Effector CD8-positive, alpha-beta T cell (primary cell): ENCODE measurements around the gene PLA2G2C.
"Not testable (repeated sequence)": the region's sequence is repeated elsewhere in the genome, so short reads cannot be mapped to it uniquely, and the experiment has no call there.

Experiments used
- DNase-seq: peaks from one replicate; lab custom pipeline; 2025; lab: John Stamatoyannopoulos, UW
- total RNA-seq, 4 experiments: gene quantifications; one replicate each; lab custom pipeline; 2026; lab: John Stamatoyannopoulos, UW

The PLA2G2C gene, protein sequence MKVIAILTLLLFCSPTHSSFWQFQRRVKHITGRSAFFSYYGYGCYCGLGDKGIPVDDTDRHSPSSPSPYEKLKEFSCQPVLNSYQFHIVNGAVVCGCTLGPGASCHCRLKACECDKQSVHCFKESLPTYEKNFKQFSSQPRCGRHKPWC
- 0 reads per million in 4 experiments for total RNA-seq

GRCh38 chr1:20185834-20186782, at the start of gene PLA2G2C, which contains the start of gene UBXN10:
Gene PLA2G2C (minus strand): TSS chr1:20186518. CDS start chr1:20177363, 9,155 bp downstream.
Gene UBXN10 (plus strand): TSS chr1:20186096. CDS start chr1:20190562, 4,466 bp downstream.
- no peak for DNase-seq

DNA sequence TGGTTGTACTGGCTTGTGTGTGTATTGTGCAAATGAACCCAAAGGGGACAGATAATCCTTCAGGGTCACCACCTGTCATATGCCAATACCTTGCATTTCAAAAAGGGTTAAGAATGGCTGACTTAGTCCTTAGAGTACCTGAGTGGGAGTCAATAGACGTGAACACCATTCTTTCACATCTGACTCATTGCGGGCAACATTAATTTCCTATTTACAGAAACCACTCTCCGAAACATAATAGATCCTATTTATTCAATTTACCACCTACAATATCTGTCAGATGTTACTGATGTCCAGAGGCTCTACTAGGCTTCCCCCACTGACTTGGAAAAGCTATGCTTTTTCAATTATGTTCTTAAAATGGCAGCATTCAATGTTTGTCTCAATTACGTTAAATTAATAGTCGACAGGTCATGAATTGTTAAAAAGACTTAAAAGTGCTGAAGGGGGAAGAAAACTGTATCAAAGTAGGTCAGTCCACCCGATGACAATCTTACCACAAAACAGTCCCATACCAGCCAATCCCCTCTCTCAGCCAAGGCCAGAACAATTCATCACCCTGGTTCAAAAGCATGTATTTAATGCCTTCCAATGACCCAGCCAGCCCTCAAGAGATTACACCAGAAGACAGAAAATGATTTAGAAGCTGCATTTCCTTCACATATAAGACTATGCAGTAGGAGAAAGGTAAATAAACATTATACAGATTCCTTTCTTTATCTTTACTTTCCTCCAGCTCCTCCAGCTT, 48.6 kb upstream of the PLA2G2C start:
- no peak for DNase-seq

DNA sequence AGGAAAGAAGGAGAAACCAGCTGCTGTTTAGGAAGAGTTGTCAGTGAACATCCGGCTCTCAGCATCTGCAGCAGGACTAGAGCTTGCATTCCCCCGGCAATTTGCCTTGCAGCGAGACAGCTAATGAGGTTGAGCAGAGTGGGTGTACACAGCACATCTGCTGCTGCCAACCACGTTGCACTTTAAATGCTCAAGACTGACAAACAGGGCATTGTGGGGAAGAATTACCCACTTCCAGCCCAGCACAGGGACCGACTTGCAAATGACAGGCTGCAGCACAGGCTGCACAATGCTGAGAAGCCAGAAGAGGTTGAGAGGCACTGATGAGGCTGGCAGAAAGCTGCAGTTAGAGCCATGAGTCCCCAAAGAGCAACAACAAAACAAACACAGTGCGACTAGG, 47.5 kb upstream of the PLA2G2C start:
- no peak for DNase-seq

DNA sequence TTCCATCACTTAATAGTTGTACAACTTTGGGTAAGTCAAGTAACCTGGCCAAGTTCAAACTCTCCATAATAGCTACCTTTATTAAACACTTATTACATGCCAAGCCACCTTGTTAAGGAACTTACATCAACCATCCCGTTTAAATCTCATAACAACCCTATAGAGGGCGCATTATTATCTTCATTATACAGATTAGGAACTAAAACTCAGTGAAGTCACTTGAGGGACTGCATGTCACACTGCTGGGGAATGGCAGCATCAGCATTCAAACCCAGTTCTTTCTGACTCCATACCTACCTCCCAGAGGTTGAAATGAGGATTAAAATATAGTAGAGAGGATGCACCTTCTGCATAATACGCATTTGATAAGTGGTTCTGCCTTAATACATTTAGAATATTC, 47.1 kb upstream of the PLA2G2C start:
- no peak for DNase-seq

DNA sequence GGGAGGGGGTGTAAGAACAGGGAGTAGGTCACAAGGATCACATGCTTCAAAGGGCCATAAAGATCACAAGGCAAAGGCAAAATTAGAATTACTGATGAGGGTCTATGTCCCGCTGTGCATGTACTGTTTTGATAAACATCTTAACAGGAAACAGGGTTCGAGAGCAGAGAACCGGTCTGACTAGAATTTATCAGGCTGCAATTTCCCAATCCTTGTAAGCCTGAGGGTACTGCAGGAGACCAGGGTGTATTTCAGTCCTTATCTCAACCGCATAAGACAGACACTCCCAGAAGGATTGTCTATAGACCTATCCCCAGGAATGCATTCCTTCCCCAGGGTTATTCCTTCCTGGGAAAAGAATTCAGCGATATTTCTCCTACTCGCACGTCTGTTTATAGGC, 46.2 kb upstream of the PLA2G2C start:
- not testable (repeated sequence) for DNase-seq

DNA sequence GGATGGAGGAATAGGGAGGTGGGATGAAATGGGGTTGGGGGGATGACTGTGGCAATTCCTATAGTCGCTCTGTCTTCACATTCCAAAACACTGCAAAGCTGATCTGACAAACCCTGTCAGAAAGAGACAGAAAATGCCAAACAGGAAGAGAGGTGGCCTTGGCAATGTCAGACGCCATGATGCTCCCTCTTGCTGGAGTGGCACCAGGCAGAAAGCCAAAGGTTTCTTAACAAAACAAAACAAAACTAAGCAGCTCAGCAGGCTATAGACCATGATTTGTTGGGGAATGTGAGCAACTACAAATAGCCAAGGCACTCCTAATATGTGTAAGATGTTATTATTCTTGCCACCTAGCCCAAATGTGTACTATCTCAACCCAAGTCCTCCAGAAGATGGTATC, 42.9 kb upstream of the PLA2G2C start:
- no peak for DNase-seq

- no peak for DNase-seq
Measured at GRCh38 chr1:20228314-20228825, 42.1 kb upstream of the PLA2G2C start.

- DNase-seq = no peak
Measured at GRCh38 chr1:20227704-20228103, 41.4 kb upstream of the PLA2G2C start.

DNA sequence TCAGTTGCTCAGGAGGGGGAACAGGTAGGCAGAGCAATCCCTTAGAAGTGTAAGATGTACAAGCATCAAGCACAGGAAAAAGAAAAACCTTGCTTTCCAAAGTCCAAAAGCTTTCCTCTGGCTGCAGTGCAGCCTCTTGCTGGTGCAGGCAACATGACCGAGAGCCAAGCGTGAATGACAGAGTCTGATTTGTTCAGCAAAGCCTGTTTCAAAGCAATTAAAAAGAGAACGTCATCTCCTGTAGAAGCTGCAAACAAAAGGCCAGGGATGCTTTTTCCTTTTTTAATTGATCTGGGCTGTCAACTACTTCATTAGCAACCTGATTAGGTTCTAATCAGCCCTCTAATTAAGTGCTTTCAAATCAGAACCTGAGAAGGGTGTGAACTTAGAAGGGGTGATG, 38.2 kb upstream of the PLA2G2C start:
- DNase-seq = no peak

- no peak for DNase-seq
Measured at GRCh38 chr1:20223551-20224419, 37.5 kb upstream of the PLA2G2C start.

GRCh38 chr1:20223106-20223505, 36.8 kb upstream of the PLA2G2C start:
- DNase-seq = no peak

DNA sequence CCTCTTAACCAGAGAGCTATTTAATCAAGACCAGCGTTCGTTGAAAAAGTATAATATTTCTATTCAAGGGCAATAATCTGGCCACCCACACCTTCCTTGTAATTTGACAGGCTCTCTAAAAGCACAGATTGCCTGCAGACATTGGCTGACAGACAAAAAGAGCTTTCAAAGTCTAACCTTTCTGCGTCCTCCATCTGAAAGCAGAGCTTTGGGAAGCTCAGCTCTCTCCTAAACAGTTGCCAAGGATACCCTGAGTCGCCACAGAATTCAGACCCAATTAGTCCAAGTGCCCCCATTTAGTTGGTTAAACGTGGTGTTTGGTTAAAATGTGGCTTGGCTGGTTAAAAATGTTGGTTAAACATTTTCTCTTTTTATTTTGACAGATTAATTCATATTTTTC, 33.7 kb upstream of the PLA2G2C start:
- no peak for DNase-seq

- not testable (repeated sequence) for DNase-seq
Measured at GRCh38 chr1:20219053-20219452, 32.7 kb upstream of the PLA2G2C start.

DNA sequence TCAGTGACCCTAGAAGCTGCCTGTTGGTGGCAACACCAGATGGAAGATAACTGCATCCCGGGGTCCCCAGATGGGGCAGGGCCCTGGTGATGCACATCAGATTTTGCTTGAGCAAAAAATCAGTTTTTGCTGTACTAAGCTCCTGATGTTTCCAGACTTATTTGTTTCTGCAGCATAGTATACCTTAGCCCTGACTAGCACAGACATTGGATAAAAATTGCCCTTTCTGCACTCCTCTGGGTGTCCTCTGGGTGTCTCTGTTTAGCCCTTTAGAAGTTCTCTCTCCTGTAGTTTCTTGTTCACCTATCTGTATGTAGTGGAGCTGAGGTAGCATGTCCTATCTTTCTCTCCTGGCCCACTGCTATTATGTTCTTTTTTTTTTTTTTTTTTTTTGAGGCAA, 30.3 kb upstream of the PLA2G2C start:
- no peak for DNase-seq

DNA sequence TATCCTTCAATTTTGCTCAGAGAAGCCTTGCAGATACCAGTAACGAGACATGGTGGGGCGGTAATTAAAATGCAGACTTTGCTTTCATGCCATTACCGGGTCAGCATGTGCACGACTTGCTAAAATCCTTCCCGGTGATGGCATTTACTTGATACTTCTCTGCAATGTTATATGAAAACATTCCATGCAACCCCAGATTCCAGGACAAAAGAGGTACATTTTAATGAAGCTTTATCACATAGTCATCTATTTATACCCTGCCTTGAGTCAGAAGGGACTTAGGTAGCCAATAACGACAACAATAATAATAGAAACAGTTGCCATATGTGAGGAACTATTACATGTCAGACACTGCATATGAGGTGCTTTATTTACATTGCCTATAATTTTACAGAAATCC, 29.4 kb upstream of the PLA2G2C start:
- no peak for DNase-seq

GRCh38 chr1:20212685-20213331, 26.5 kb upstream of the PLA2G2C start:
- peak; percentile 21 for DNase-seq

- no peak for DNase-seq
Measured at GRCh38 chr1:20212085-20212684, 25.9 kb upstream of the PLA2G2C start.

DNA sequence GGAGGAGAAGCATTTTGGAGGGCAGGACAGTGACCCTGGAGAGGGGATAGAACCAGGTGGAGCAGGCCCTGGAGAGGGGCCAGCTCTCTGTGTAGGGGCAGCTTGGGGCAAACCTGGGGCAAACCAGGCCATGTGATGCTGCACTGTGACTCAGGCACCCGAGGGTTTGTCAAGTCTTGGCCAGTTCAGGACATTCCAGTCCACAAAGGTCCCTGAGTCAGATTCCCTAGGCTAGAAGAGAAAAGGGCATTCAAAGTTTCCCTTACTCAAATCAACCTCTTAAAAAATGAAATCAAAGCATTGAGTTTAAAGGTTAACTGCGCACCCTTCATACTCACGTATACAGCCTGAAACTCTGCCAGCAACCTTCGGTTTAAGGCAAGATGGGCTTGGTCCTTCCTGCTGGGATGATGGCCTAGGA, 25.2 kb upstream of the PLA2G2C start:
- DNase-seq = no peak

DNA sequence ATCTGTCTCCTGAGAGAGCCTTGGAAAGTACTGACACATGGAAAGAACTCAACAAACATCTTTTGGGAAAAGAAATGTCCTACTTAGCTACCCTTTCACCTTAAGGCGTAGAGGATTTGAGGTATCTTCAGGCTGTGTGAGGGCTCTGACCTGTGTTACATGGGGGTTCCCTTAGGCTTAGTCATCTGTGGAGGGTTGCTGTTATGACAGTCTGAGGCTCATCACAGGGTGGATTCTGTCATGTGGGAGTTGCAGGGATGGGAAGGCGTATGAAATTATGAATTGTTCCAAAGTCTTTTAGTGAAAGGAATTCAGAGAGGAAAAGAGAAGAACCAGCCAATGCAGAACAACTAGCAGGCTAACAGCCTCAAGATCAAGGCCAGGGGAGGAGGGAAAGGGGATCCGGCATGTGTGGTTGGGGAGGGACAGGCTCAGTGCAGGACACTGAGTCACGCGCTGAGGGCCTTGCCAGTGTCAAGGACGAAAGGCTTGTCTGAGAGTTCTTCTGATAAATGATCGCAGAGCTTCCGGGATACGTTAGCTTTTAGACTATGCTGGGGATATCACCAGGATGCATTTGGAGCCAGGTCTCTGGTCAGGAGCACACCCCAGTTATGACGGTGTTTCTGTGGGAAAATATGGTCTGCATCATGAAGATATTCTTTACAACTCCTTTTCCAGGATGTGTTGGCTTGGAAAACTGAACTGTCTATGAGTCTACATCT, 24.6 kb upstream of the PLA2G2C start:
- DNase-seq = no peak

GRCh38 chr1:20209471-20209870, 23.2 kb upstream of the PLA2G2C start:
- DNase-seq = no peak
